ENCODE results near the gene ALG12. TPM values are rescaled to one million over a fixed set of nuclear protein-coding genes. Genes with fewer than 3 reads are reported as not detected.

Gene ALG12
- total RNA-seq, 2 experiments from 2014 or later = 11.4 to 11.7 TPM

Small RNA genes lying within 50 kb of the gene (microRNA-seq; reads per million reads assigned to microRNA genes)
- 6.1 reads per million for gene MIR6821 (ENCODE audit: borderline replicate concordance)

Small RNA genes lying within 50 kb of the gene (small RNA-seq; reads per million reads assigned to genes)
- not detected for gene MIR6821

Other genes with a start within 250 kb of the ALG12 start
- 37.3 and 38.1 TPM in 2 replicates for gene BRD1, start 90.6 kb downstream of the ALG12 start, total RNA-seq (2014; rRNA removed; shearing (Covaris generic))
- 46.6 and 47.3 TPM in 2 replicates for gene BRD1, start 90.6 kb downstream of the ALG12 start, total RNA-seq (2022)
- 27.8 and 30.4 TPM in 2 replicates for gene ZBED4, start 64.6 kb downstream of the ALG12 start, total RNA-seq (2014; rRNA removed; shearing (Covaris generic))
- 31.6 and 33.6 TPM in 2 replicates for gene ZBED4, start 64.6 kb downstream of the ALG12 start, total RNA-seq (2022)
- gene CRELD2, start 196 bp upstream of the ALG12 start, total RNA-seq (2014; rRNA removed; shearing (Covaris generic)) = 32.5 and 35.3 TPM in 2 replicates
- gene CRELD2, start 196 bp upstream of the ALG12 start, total RNA-seq (2022) = 27.4 and 32.0 TPM in 2 replicates
- gene PIM3, start 42.3 kb upstream of the ALG12 start, total RNA-seq (2014; rRNA removed; shearing (Covaris generic)) = 74.3 and 81.7 TPM in 2 replicates
- 60.5 and 66.5 TPM in 2 replicates for gene PIM3, start 42.3 kb upstream of the ALG12 start, total RNA-seq (2022)
- 0.03 TPM in 1 of 2 replicates, not detected in the other for gene IL17REL, start 94.3 kb upstream of the ALG12 start, total RNA-seq (2014; rRNA removed; shearing (Covaris generic))
- gene IL17REL, start 94.3 kb upstream of the ALG12 start, total RNA-seq (2022) = not detected in 2 replicates
- gene TTLL8, start 139.9 kb upstream of the ALG12 start, total RNA-seq (2014; rRNA removed; shearing (Covaris generic)) = 0.06 TPM in 1 of 2 replicates, not detected in the other
- 0.72 and 1.3 TPM in 2 replicates for gene TTLL8, start 139.9 kb upstream of the ALG12 start, total RNA-seq (2022)
- gene MLC1, start 167.0 kb upstream of the ALG12 start, total RNA-seq (2014; rRNA removed; shearing (Covaris generic)) = 0.16 TPM in 1 of 2 replicates, not detected in the other
- not detected in 2 replicates for gene MLC1, start 167.0 kb upstream of the ALG12 start, total RNA-seq (2022)
- 0.03 and 0.22 TPM in 2 replicates for gene MOV10L1, start 171.6 kb upstream of the ALG12 start, total RNA-seq (2014; rRNA removed; shearing (Covaris generic))
- 0.66 and 1.1 TPM in 2 replicates for gene MOV10L1, start 171.6 kb upstream of the ALG12 start, total RNA-seq (2022)

All from OCI-LY7 (cell line).